Hindlimb muscle (tissue), 1 donor: ENCODE measurements around the gene ZYG11B. TPM values are rescaled to one million over a fixed set of nuclear protein-coding genes. Genes with fewer than 3 reads are reported as not detected.
"Not testable (repeated sequence)": the region's sequence is repeated elsewhere in the genome, so short reads cannot be mapped to it uniquely, and the experiment has no call there.

Experiments
- DNase-seq: peaks from one replicate; pipeline ENCODE4 v3.0.0-alpha.2; 2013
- polyA plus RNA-seq: library from polyadenylated mRNA; unstranded; fragments of 120-200 nt; gene quantifications from one replicate; pipeline ENCODE4 v1.2.1, GENCODE V29; 2013; ENCODE audit not compliant: insufficient read length

ZYG11B gene
- polyA plus RNA-seq, 1 donor, result 39.0 TPM

- DNase-seq, result no peak
Measured at GRCh38 chr1:52707927-52708655, 18.2 kb upstream of the ZYG11B start.

GRCh38 chr1:52709016-52709415 is 17.2 kb upstream of the ZYG11B start:
- no peak for DNase-seq

- DNase-seq, result no peak
Measured at GRCh38 chr1:52713590-52713989, 12.7 kb upstream of the ZYG11B start.

GRCh38 chr1:52715296-52715695 is 11.0 kb upstream of the ZYG11B start:
- not testable (repeated sequence) for DNase-seq

- DNase-seq, result no peak
Measured at GRCh38 chr1:52723260-52723659, 3.0 kb upstream of the ZYG11B start.

GRCh38 chr1:52725903-52726264 is 369 bp upstream of the ZYG11B start:
- DNase-seq, result no peak

- DNase-seq, result no peak
Measured at GRCh38 chr1:52727114-52727586, 897 bp downstream of the ZYG11B start.

GRCh38 chr1:52727956-52728656 is 1.9 kb downstream of the ZYG11B start:
- no peak for DNase-seq

- DNase-seq, result no peak
Measured at GRCh38 chr1:52733368-52733767, 7.1 kb downstream of the ZYG11B start.

- not testable (repeated sequence) for DNase-seq
Measured at GRCh38 chr1:52735371-52735770, 9.1 kb downstream of the ZYG11B start.

- no peak for DNase-seq
Measured at GRCh38 chr1:52738148-52738547, 11.9 kb downstream of the ZYG11B start.

- DNase-seq, result no peak
Measured at GRCh38 chr1:52738893-52739292, 12.6 kb downstream of the ZYG11B start.

- DNase-seq, result no peak
Measured at GRCh38 chr1:52739699-52740467, 13.6 kb downstream of the ZYG11B start.

GRCh38 chr1:52741259-52741658 is 15.0 kb downstream of the ZYG11B start:
- DNase-seq, result no peak

GRCh38 chr1:52746189-52746588 is 19.9 kb downstream of the ZYG11B start:
- no peak for DNase-seq

- no peak for DNase-seq
Measured at GRCh38 chr1:52747450-52747849, 21.2 kb downstream of the ZYG11B start.

- no peak for DNase-seq
Measured at GRCh38 chr1:52748119-52748518, 21.9 kb downstream of the ZYG11B start.

- not testable (repeated sequence) for DNase-seq
Measured at GRCh38 chr1:52749496-52749895, 23.2 kb downstream of the ZYG11B start.

- not testable (repeated sequence) for DNase-seq
Measured at GRCh38 chr1:52750139-52750538, 23.9 kb downstream of the ZYG11B start.

- DNase-seq, result peak; percentile 41
Measured at GRCh38 chr1:52751589-52752483, 25.6 kb downstream of the ZYG11B start.

- no peak for DNase-seq
Measured at GRCh38 chr1:52752484-52752826, 26.2 kb downstream of the ZYG11B start.

- no peak for DNase-seq
Measured at GRCh38 chr1:52753169-52753568, 26.9 kb downstream of the ZYG11B start.
